D341Med (cell line): ENCODE measurements around the gene TCAIM.
"Not testable (repeated sequence)": the region's sequence is repeated elsewhere in the genome, so short reads cannot be mapped to it uniquely, and the experiment has no call there.

Experiments
- DNase-seq: peaks from one replicate; pipeline ENCODE4 v3.0.0; 2012; ENCODE audit warnings: low spot score

The TCAIM gene

GRCh38 chr3:44346590-44346989, 8.0 kb downstream of the TCAIM start:
- not testable (repeated sequence) for DNase-seq

- DNase-seq: no peak
Measured at GRCh38 chr3:44348993-44349392, 10.4 kb downstream of the TCAIM start.

- DNase-seq: no peak
Measured at GRCh38 chr3:44353355-44353924, 14.9 kb downstream of the TCAIM start.

- DNase-seq: peak; percentile 29
Measured at GRCh38 chr3:44355362-44356033, 16.9 kb downstream of the TCAIM start.

GRCh38 chr3:44359146-44359751, 20.7 kb downstream of the TCAIM start:
- DNase-seq: no peak

- DNase-seq: no peak
Measured at GRCh38 chr3:44363591-44363990, 25.0 kb downstream of the TCAIM start.

- no peak for DNase-seq
Measured at GRCh38 chr3:44365952-44366351, 27.4 kb downstream of the TCAIM start.

GRCh38 chr3:44375450-44375849, 36.9 kb downstream of the TCAIM start:
- no peak for DNase-seq

- no peak for DNase-seq
Measured at GRCh38 chr3:44387404-44387803, 48.8 kb downstream of the TCAIM start.

GRCh38 chr3:44392489-44392888, 53.9 kb downstream of the TCAIM start:
- no peak for DNase-seq

GRCh38 chr3:44395714-44396113, 57.1 kb downstream of the TCAIM start:
- no peak for DNase-seq

GRCh38 chr3:44396200-44397171, 57.9 kb downstream of the TCAIM start:
- DNase-seq: no peak

- DNase-seq: not testable (repeated sequence)
Measured at GRCh38 chr3:44398271-44398670, 59.7 kb downstream of the TCAIM start.

- no peak for DNase-seq
Measured at GRCh38 chr3:44398853-44399252, 60.3 kb downstream of the TCAIM start.

- no peak for DNase-seq
Measured at GRCh38 chr3:44400771-44401170, 62.2 kb downstream of the TCAIM start.

- DNase-seq: no peak
Measured at GRCh38 chr3:44402548-44402947, 64.0 kb downstream of the TCAIM start.

GRCh38 chr3:44409640-44410410, 71.3 kb downstream of the TCAIM start:
- no peak for DNase-seq

- DNase-seq: no peak
Measured at GRCh38 chr3:44411031-44411645, 72.6 kb downstream of the TCAIM start.

- DNase-seq: no peak
Measured at GRCh38 chr3:44412365-44412764, 73.8 kb downstream of the TCAIM start.

GRCh38 chr3:44414517-44415090, 76.0 kb downstream of the TCAIM start:
- DNase-seq: no peak

- DNase-seq: no peak
Measured at GRCh38 chr3:44415421-44415820, 76.9 kb downstream of the TCAIM start.
